ENCODE results near the gene MCCC1. TPM values are rescaled to one million over a fixed set of nuclear protein-coding genes. Genes with fewer than 3 reads are reported as not detected.

The MCCC1 gene
- total RNA-seq, 1 experiment from 2014 or later = 42.8 TPM

GRCh38 chr3:183142199-183142598, 42.9 kb upstream of the MCCC1 start:
- Histone ChIP-seq H3K36me3 (ENCODE audit: control insufficient read depth, insufficient read depth, low read length) (no peaks in the 10 kb centered on the region), H3K27me3 (replicated peaks; ENCODE audit: control insufficient read depth, insufficient read depth, low read length) (no peaks in the 10 kb centered on the region), H3K4me1 (peaks cover 19% of the 10 kb centered on the region), H3K9me3 (no peaks in the 10 kb centered on the region), H3K4me3 (ENCODE audit: low read depth, low read length) (no peak overlapping the region)
- TF ChIP-seq CTCF (IDR thresholded peaks at IDR 0.05; ENCODE audit: insufficient read depth in 1 of 2, low read depth in 1 of 2, low read length in 1 of 2, severe bottlenecking in 1 of 2, unreplicated experiment in 1 of 2) = no peak
- Mint-ChIP-seq H3K27ac (ENCODE audit: unreplicated experiment) (peak overlapping the region; percentile 62), H3K4me3 (ENCODE audit: unreplicated experiment) (peak overlapping the region; percentile 7), H3K9me3 (ENCODE audit: unreplicated experiment) (no peaks in the 10 kb centered on the region), H3K36me3 (ENCODE audit: insufficient read depth, unreplicated experiment) (no peaks in the 10 kb centered on the region), H3K4me1 (ENCODE audit: low read depth, unreplicated experiment) (peaks cover 12% of the 10 kb centered on the region), H3K27me3 (ENCODE audit: insufficient read depth, unreplicated experiment) (no peaks in the 10 kb centered on the region)
- intact Hi-C loops (cut with micrococcal nuclease; ENCODE audit: unreplicated experiment) = no loop called here
- BruUV-seq (replicated peaks) = no TSS peak
- DNase-seq = peak; percentile 49 to 54
- POLR2A ChIA-PET = no interaction called here
- CTCF ChIA-PET = no interaction called here

- CTCF ChIA-PET = no interaction called here
- no TSS peak for BruUV-seq (replicated peaks)
- intact Hi-C loops (cut with micrococcal nuclease; ENCODE audit: unreplicated experiment) = no loop called here
- Mint-ChIP-seq H3K27me3 (ENCODE audit: insufficient read depth, unreplicated experiment) (no peaks in the 10 kb centered on the region), H3K9me3 (ENCODE audit: unreplicated experiment) (peaks cover 1% of the 10 kb centered on the region), H3K36me3 (ENCODE audit: insufficient read depth, unreplicated experiment) (no peaks in the 10 kb centered on the region), H3K4me1 (ENCODE audit: low read depth, unreplicated experiment) (no peaks in the 10 kb centered on the region), H3K27ac (ENCODE audit: unreplicated experiment) (no peak overlapping the region), H3K4me3 (ENCODE audit: unreplicated experiment) (no peak overlapping the region)
- POLR2A ChIA-PET = no interaction called here
- Histone ChIP-seq H3K4me1 (no peaks in the 10 kb centered on the region), H3K4me3 (ENCODE audit: low read depth, low read length) (no peak overlapping the region), H3K27me3 (replicated peaks; ENCODE audit: control insufficient read depth, insufficient read depth, low read length) (no peaks in the 10 kb centered on the region), H3K36me3 (ENCODE audit: control insufficient read depth, insufficient read depth, low read length) (no peaks in the 10 kb centered on the region), H3K9me3 (no peaks in the 10 kb centered on the region)
- no peak for TF ChIP-seq CTCF (IDR thresholded peaks at IDR 0.05; ENCODE audit: insufficient read depth in 1 of 2, low read depth in 1 of 2, low read length in 1 of 2, severe bottlenecking in 1 of 2, unreplicated experiment in 1 of 2)
- no peak for DNase-seq
These were observed 35.5 kb upstream of the MCCC1 start for GRCh38 chr3:183134844-183135243.

- no TSS peak for BruUV-seq (replicated peaks)
- DNase-seq = no peak
- no peak overlapping the region for H3K4me3 Mint-ChIP-seq (ENCODE audit: unreplicated experiment)
- ChIA-PET CTCF (no interaction called here), POLR2A (no interaction called here)
- no peaks in the 10 kb centered on the region for H3K36me3 Mint-ChIP-seq (ENCODE audit: insufficient read depth, unreplicated experiment)
- H3K27ac Mint-ChIP-seq (ENCODE audit: unreplicated experiment) = no peak overlapping the region
- H3K4me1 Mint-ChIP-seq (ENCODE audit: low read depth, unreplicated experiment) = no peaks in the 10 kb centered on the region
- TF ChIP-seq CTCF (IDR thresholded peaks at IDR 0.05; ENCODE audit: insufficient read depth in 1 of 2, low read depth in 1 of 2, low read length in 1 of 2, severe bottlenecking in 1 of 2, unreplicated experiment in 1 of 2) = no peak
- intact Hi-C loops (cut with micrococcal nuclease; ENCODE audit: unreplicated experiment) = no loop called here
- Histone ChIP-seq H3K27me3 (replicated peaks; ENCODE audit: control insufficient read depth, insufficient read depth, low read length) (no peaks in the 10 kb centered on the region), H3K36me3 (ENCODE audit: control insufficient read depth, insufficient read depth, low read length) (no peaks in the 10 kb centered on the region), H3K4me1 (no peaks in the 10 kb centered on the region), H3K4me3 (ENCODE audit: low read depth, low read length) (no peak overlapping the region), H3K9me3 (no peaks in the 10 kb centered on the region; the same call in 1 of the 2 replicates)
- peaks cover 23% of the 10 kb centered on the region for H3K9me3 Mint-ChIP-seq (ENCODE audit: unreplicated experiment)
- no peaks in the 10 kb centered on the region for H3K27me3 Mint-ChIP-seq (ENCODE audit: insufficient read depth, unreplicated experiment)
These were observed 33.1 kb upstream of the MCCC1 start for GRCh38 chr3:183132409-183132808.

All from Caco-2 (cell line).